Endothelial cell of umbilical vein (primary cell): ENCODE measurements around the gene TRABD2A. TPM values are rescaled to one million over a fixed set of nuclear protein-coding genes. Genes with fewer than 3 reads are reported as not detected.

Source experiments
- BruUV-seq: library from RNA; stranded (reverse); fragments of 400-500 nt; replicated peaks from 2 replicates; lab custom pipeline; 2021; lab: Mats Ljungman, UMichigan
- CTCF ChIA-PET: fragments of 300-600, 350-600 bp; sonication (Branson Sonifier 250); formaldehyde crosslinking; loops from one replicate; lab custom pipeline; 2021; ENCODE audit warnings: antibody characterized with exemption, inconsistent platforms; lab: Charles Lee
- POLR2A ChIA-PET: fragments of 300-600, 350-600 bp; sonication (Branson Sonifier 250); formaldehyde crosslinking; loops from one replicate; lab custom pipeline; 2021; ENCODE audit warnings: antibody characterized with exemption, inconsistent platforms; lab: Charles Lee
- DNase-seq: peaks from one replicate; pipeline ENCODE4 v3.0.0-alpha.2; 2011; ENCODE audit warnings: low read depth, low spot score
- FAIRE-seq: peaks from 2 replicates; lab custom pipeline; 2011; peaks lifted over from hg19 to GRCh38; lab: Jason Lieb, UNC
- H2AFZ ChIP-seq: 2 replicates; pipeline ENCODE4 v1.6.0; 2012; ENCODE audit warnings: low read depth, low read length, control low read depth, inconsistent platforms
- H3K27ac ChIP-seq: 2 replicates; pipeline ENCODE4 v1.5.1; 2011; ENCODE audit warnings: low read depth, mild to moderate bottlenecking, control low read depth, low read length, moderate library complexity; ENCODE audit not compliant: insufficient read depth
- H3K27me3 ChIP-seq, 2 experiments: 2 replicates each; pipeline versions ENCODE4 v1.6.0 to v1.6.1; 2011; ENCODE audit warnings: low read length in 2 of 2, mixed read lengths in 1 of 2; ENCODE audit not compliant: control insufficient read depth in 2 of 2, insufficient read depth in 2 of 2
- H3K36me3 ChIP-seq, 2 experiments: 2 replicates in 1 of 2; 3 replicates in 1 of 2; pipeline ENCODE4 v1.5.1; 2011; ENCODE audit warnings: low read length in 2 of 2, mild to moderate bottlenecking in 1 of 2, moderate library complexity in 1 of 2; ENCODE audit not compliant: control insufficient read depth in 2 of 2, insufficient read depth in 2 of 2; ENCODE audit errors: extremely low read depth in 1 of 2
- H3K4me1 ChIP-seq: 3 replicates; pipeline ENCODE4 v1.5.1; 2011; ENCODE audit warnings: mild to moderate bottlenecking, low read length; ENCODE audit not compliant: control insufficient read depth, insufficient read depth; ENCODE audit errors: extremely low read depth
- H3K4me2 ChIP-seq: 2 replicates; pipeline ENCODE4 v1.6.1; 2011; ENCODE audit warnings: low read length, control low read depth, mixed read lengths; ENCODE audit not compliant: insufficient read depth
- H3K4me3 ChIP-seq, 3 experiments: fragments of 200-600 bp in 1 of 3; sonication (generic), shearing (Covaris generic) in 1 of 3; replicated peaks in 1 of 3; 2 replicates each; pipeline ENCODE4 v1.5.1; 2011 to 2016; ENCODE audit warnings: control low read depth in 3 of 3, low read length in 3 of 3, mild to moderate bottlenecking in 2 of 3, inconsistent platforms in 1 of 3, low read depth in 1 of 3, moderate library complexity in 1 of 3; ENCODE audit not compliant: insufficient read depth in 1 of 3
- H3K79me2 ChIP-seq: 2 replicates; pipeline ENCODE4 v1.6.0; 2012; ENCODE audit warnings: low read length, inconsistent platforms; ENCODE audit not compliant: control insufficient read depth, insufficient read depth
- H3K9ac ChIP-seq: replicated peaks from 2 replicates; pipeline ENCODE3; 2011; ENCODE audit warnings: low read length, control low read depth; ENCODE audit not compliant: insufficient read depth; ENCODE audit errors: extremely low read depth
- H3K9me1 ChIP-seq: replicated peaks from 3 replicates; pipeline ENCODE4 v1.6.0; 2011; ENCODE audit warnings: mild to moderate bottlenecking, low read length; ENCODE audit not compliant: control insufficient read depth, insufficient read depth; ENCODE audit errors: extremely low read depth
- H3K9me3 ChIP-seq: replicated peaks from 2 replicates; pipeline ENCODE4 v1.5.1; 2012; ENCODE audit warnings: low read length, inconsistent platforms; ENCODE audit not compliant: control insufficient read depth, insufficient read depth
- H4K20me1 ChIP-seq: replicated peaks from 2 replicates; pipeline ENCODE3; 2011; ENCODE audit warnings: mild to moderate bottlenecking, low read length; ENCODE audit not compliant: control insufficient read depth, insufficient read depth; ENCODE audit errors: extremely low read depth
- CTCF ChIP-seq, 2 donors: IDR thresholded peaks; 1 replicate in 1 of 2; 2 replicates in 1 of 2; pipeline ENCODE4 v1.5.1; 2011; ENCODE audit warnings: low read length in 2 of 2, mild to moderate bottlenecking in 2 of 2, moderate library complexity in 2 of 2, control low read depth in 1 of 2, inconsistent platforms in 1 of 2, low read depth in 1 of 2; ENCODE audit not compliant: insufficient read depth in 1 of 2; ENCODE audit errors: extremely low read depth in 1 of 2
- EZH2 ChIP-seq: IDR thresholded peaks from 2 replicates; pipeline ENCODE4 v1.6.1; 2012; ENCODE audit warnings: borderline replicate concordance, low read depth, mild to moderate bottlenecking, moderate library complexity, low read length, inconsistent platforms; ENCODE audit not compliant: severe bottlenecking
- FOS ChIP-seq: IDR thresholded peaks from 2 replicates; pipeline ENCODE4 v1.6.1; 2011; ENCODE audit warnings: mild to moderate bottlenecking, low read length, moderate library complexity, borderline replicate concordance; ENCODE audit not compliant: insufficient read depth
- GATA2 ChIP-seq: IDR thresholded peaks from 2 replicates; pipeline ENCODE4 v1.7.0; 2011; ENCODE audit warnings: low read depth, mild to moderate bottlenecking, moderate library complexity, mixed read lengths, low read length; ENCODE audit not compliant: insufficient read length, insufficient read depth
- JUN ChIP-seq: IDR thresholded peaks from 2 replicates; pipeline ENCODE4 v1.6.1; 2011; ENCODE audit warnings: borderline replicate concordance, low read depth; ENCODE audit not compliant: insufficient read length, insufficient read depth
- MAX ChIP-seq: IDR thresholded peaks from 2 replicates; pipeline ENCODE4 v1.6.1; 2011; ENCODE audit not compliant: insufficient read depth, insufficient read length
- MYC ChIP-seq: IDR thresholded peaks from one replicate; pipeline ENCODE4 v1.6.1; 2011; ENCODE audit warnings: mild to moderate bottlenecking, low read depth, low read length
- POLR2A ChIP-seq: IDR thresholded peaks from 2 replicates; pipeline ENCODE4 v1.6.1; 2012; ENCODE audit warnings: low read depth, mild to moderate bottlenecking, control low read depth, low read length
- POLR2AphosphoS5 ChIP-seq: IDR thresholded peaks from 2 replicates; pipeline ENCODE4 v1.6.1; 2012; ENCODE audit warnings: low read depth, mild to moderate bottlenecking, control low read depth, low read length, moderate library complexity; ENCODE audit not compliant: insufficient read depth
- dilution Hi-C: fragments of 300-500 bp; cut with MboI; formaldehyde crosslinking; loops from one replicate; pipeline ENCODE4 v1.15.0; 2019; ENCODE audit warnings: low sequenced_read_pairs; ENCODE audit not compliant: extremely low pct_ligation_motif_present
- intact Hi-C: fragments of 100-400 bp; cut with micrococcal nuclease; formaldehyde crosslinking; loops from one replicate; pipeline ENCODE4 v1.10.0; 2022
- polyA plus RNA-seq, 4 experiments: library from polyadenylated mRNA; depleted of rRNA in 3 of 4; stranded (reverse) in 3 of 4; unstranded in 1 of 4; fragments of >200 nt; gene quantifications; 2 replicates each; pipeline versions ENCODE4 v1.2.1 to v1.2.3, GENCODE V29; 2011 to 2012; ENCODE audit warnings: missing spikeins in 1 of 4
- total RNA-seq: library from RNA; stranded (reverse); gene quantifications from 2 replicates; pipeline ENCODE4 v1.2.3, GENCODE V29; 2021

Gene TRABD2A
- total and polyA plus RNA-seq, 2 donors (not counting 3 experiments of a cell fraction or from before 2014, with no cell fraction given): 1.0 to 1.8 TPM

- H3K36me3 ChIP-seq: peaks cover 0 to 2% of the 10 kb centered on the region in 2 experiments
- CTCF ChIA-PET: interaction anchor here (2.6 to 5.5 kb wide), 3 partner anchors 12 to 25 kb away, joined by 27 to 61 read pairs (median 31); partner anchors contain the start of gene TRABD2A
- H3K27ac ChIP-seq: peak overlapping the region; percentile 91
- intact Hi-C loops: loop anchor here (1.0 to 5.0 kb wide), 3 partner anchors 13 to 65 kb away; partner anchors contain the start of gene KCMF1
- no peaks in the 10 kb centered on the region for H3K9me1 ChIP-seq
- POLR2A ChIA-PET: interaction anchor here (0.6 to 3.1 kb wide), 10 partner anchors 9 to 166 kb away, joined by 3 to 44 read pairs (median 4); no protein-coding TSS in a partner anchor
- no peaks in the 10 kb centered on the region for H3K27me3 ChIP-seq
- peak overlapping the region; percentile 97 for H3K9ac ChIP-seq
- BruUV-seq: no TSS peak
- FAIRE-seq (peak; percentile 91), DNase-seq (peak; percentile 72)
- peak; percentile 95 for TF ChIP-seq POLR2A
- no peak for TF ChIP-seq GATA2
- no peak for TF ChIP-seq MYC
- TF ChIP-seq EZH2: no peak
- peak; percentile 20 for TF ChIP-seq JUN
- TF ChIP-seq FOS: no peak
- peak; percentile 95 for TF ChIP-seq POLR2AphosphoS5
- TF ChIP-seq CTCF (IDR thresholded peaks at IDR 0.05; ENCODE audit: extremely low read depth in 1 of 2, insufficient read depth in 1 of 2, low read depth in 1 of 2, low read length in 2 of 2): no peak
- no peak for TF ChIP-seq MAX
- H2AFZ ChIP-seq: no peak overlapping the region
- H3K4me2 ChIP-seq: peak overlapping the region; percentile 88
- no peaks in the 10 kb centered on the region for H4K20me1 ChIP-seq
- H3K4me1 ChIP-seq: peaks cover 7% of the 10 kb centered on the region
- dilution Hi-C loops: no loop called here
- H3K9me3 ChIP-seq: no peaks in the 10 kb centered on the region
- peaks cover 13% of the 10 kb centered on the region for H3K79me2 ChIP-seq
- peak overlapping the region; percentile 96 to 100 (median 99) for H3K4me3 ChIP-seq
Observed at GRCh38 chr2:84906900-84907714, 26.2 kb upstream of the TRABD2A start.
